K562 (cell line): ENCODE measurements around the gene TAS2R40. TPM values are rescaled to one million over a fixed set of nuclear protein-coding genes. Genes with fewer than 3 reads are reported as not detected.

ENCODE experiments used
- ATAC-seq: fragments of 200-7000 bp; cut with Tn5 transposase; 3 replicates; pipeline ENCODE4 v1.9.1; 2020; ENCODE audit warnings: moderate library complexity
- BruUV-seq: library from RNA; stranded (reverse); fragments of 400-500 nt; replicated peaks from 2 replicates; lab custom pipeline; 2021; lab: Mats Ljungman, UMichigan
- CTCF ChIA-PET: fragments of 300-600 bp; formaldehyde crosslinking; extraction: SDS; loops from one replicate; lab custom pipeline; 2021; ENCODE audit warnings: low intra/inter-chr PET ratio; lab: Yijun Ruan, JAX
- POLR2A ChIA-PET: fragments of 300-600, 350-650 bp; sonication (Branson Sonifier 250); formaldehyde crosslinking; extraction: SDS; loops from one replicate; lab custom pipeline; 2021; ENCODE audit warnings: antibody characterized with exemption, inconsistent platforms; lab: Yijun Ruan, JAX
- DNase-seq, 4 experiments: peaks; one replicate each; pipeline versions ENCODE4 v3.0.0 to v3.0.0-alpha.2; 2011 to 2018; ENCODE audit warnings: low spot score in 3 of 4, mixed read lengths in 3 of 4; ENCODE audit errors: extremely low read depth in 1 of 4
- FAIRE-seq: peaks from 2 replicates; lab custom pipeline; 2011; peaks lifted over from hg19 to GRCh38; lab: Jason Lieb, UNC
- H2AFZ ChIP-seq: 2 replicates; pipeline ENCODE4 v1.6.0; 2011; ENCODE audit warnings: low read depth, low read length, control low read depth, inconsistent platforms
- H3K27ac ChIP-seq: fragments of 200-600 bp; 3 replicates; pipeline ENCODE4 v1.8.0; 2011; ENCODE audit warnings: low read depth, mild to moderate bottlenecking, control low read depth, inconsistent platforms, low read length, moderate library complexity, mixed read lengths; ENCODE audit errors: extremely low read depth
- H3K27me3 ChIP-seq, 2 experiments: fragments of 300-600 bp in 1 of 2; 2 replicates in 1 of 2; 3 replicates in 1 of 2; pipeline versions ENCODE4 v1.6.0 to v1.8.0; 2011; ENCODE audit warnings: inconsistent platforms in 2 of 2, low read length in 2 of 2, mild to moderate bottlenecking in 1 of 2, mixed read lengths in 1 of 2, moderate library complexity in 1 of 2; ENCODE audit not compliant: control insufficient read depth in 2 of 2, insufficient read depth in 2 of 2
- H3K36me3 ChIP-seq: fragments of 300-600 bp; 3 replicates; pipeline ENCODE4 v1.8.0; 2011; ENCODE audit warnings: mild to moderate bottlenecking, low read length, inconsistent platforms; ENCODE audit not compliant: control insufficient read depth, insufficient read depth
- H3K4me1 ChIP-seq, 2 experiments: fragments of 200-600 bp in 1 of 2; replicated peaks in 1 of 2; 2 replicates in 1 of 2; 3 replicates in 1 of 2; pipeline versions ENCODE4 v1.5.1 to v1.8.0; 2011; ENCODE audit warnings: inconsistent platforms in 2 of 2, low read length in 2 of 2, mild to moderate bottlenecking in 1 of 2, mixed read lengths in 1 of 2, moderate library complexity in 1 of 2; ENCODE audit not compliant: control insufficient read depth in 2 of 2, insufficient read depth in 2 of 2
- H3K4me2 ChIP-seq: 2 replicates; pipeline ENCODE4 v1.6.1; 2011; ENCODE audit warnings: low read length, control low read depth, inconsistent platforms, mixed read lengths; ENCODE audit not compliant: insufficient read depth
- H3K4me3 ChIP-seq: fragments of 200-600 bp; sonication (generic), shearing (Covaris generic); 2 replicates; pipeline ENCODE4 v1.5.1; 2016; ENCODE audit warnings: control low read depth, inconsistent platforms
- H3K79me2 ChIP-seq: fragments of 200-600 bp; 3 replicates; pipeline ENCODE4 v1.8.0; 2011; ENCODE audit warnings: low read length, inconsistent platforms; ENCODE audit not compliant: control insufficient read depth, insufficient read depth
- H3K9ac ChIP-seq, 2 experiments: 2 replicates each; pipeline versions ENCODE4 v1.6.0 to v1.6.1; 2011; ENCODE audit warnings: low read depth in 2 of 2, low read length in 2 of 2, control low read depth in 1 of 2, inconsistent platforms in 1 of 2, mild to moderate bottlenecking in 1 of 2, mixed read lengths in 1 of 2; ENCODE audit not compliant: insufficient read depth in 1 of 2
- H3K9me1 ChIP-seq: one replicate; pipeline ENCODE4 v1.6.0; 2011; ENCODE audit warnings: inconsistent platforms, mild to moderate bottlenecking, low read length, moderate library complexity; ENCODE audit not compliant: control insufficient read depth, insufficient read depth
- H3K9me3 ChIP-seq: replicated peaks from 2 replicates; pipeline ENCODE4 v1.5.1; 2011; ENCODE audit warnings: low read depth, low read length, inconsistent platforms; ENCODE audit not compliant: control insufficient read depth, insufficient read depth
- H4K20me1 ChIP-seq: replicated peaks from 2 replicates; pipeline ENCODE4 v1.6.1; 2011; ENCODE audit warnings: low read length, inconsistent platforms, mixed read lengths; ENCODE audit not compliant: control insufficient read depth, insufficient read depth
- EP400 ChIP-seq: fragments of 450-650 bp; IDR thresholded peaks from 2 replicates; pipeline ENCODE4 v1.6.1; 2017; ENCODE audit warnings: antibody characterized with exemption, mild to moderate bottlenecking, moderate library complexity
- NCOA4 ChIP-seq: fragments of 450-650 bp; IDR thresholded peaks from 2 replicates; pipeline ENCODE4 v1.6.1; 2018; ENCODE audit warnings: mild to moderate bottlenecking; ENCODE audit not compliant: partially characterized antibody
- PBX2 ChIP-seq, 2 experiments: IDR thresholded peaks in 1 of 2; conservative IDR thresholded peaks in 1 of 2; 2 replicates each; pipeline ENCODE4 v1.6.1; 2016; ENCODE audit warnings: low read depth in 2 of 2, mild to moderate bottlenecking in 1 of 2, missing compliant biosample characterization in 1 of 2, missing genetic modification characterization in 1 of 2, moderate library complexity in 1 of 2
- PHB ChIP-seq: fragments of 250-450 bp; sonication (Bioruptor Pico); IDR thresholded peaks from 2 replicates; pipeline ENCODE4 v1.5.0; 2021
- RNF219 ChIP-seq: fragments of 250-450 bp; sonication (Bioruptor Pico); IDR thresholded peaks from 2 replicates; pipeline ENCODE4 v1.5.0; 2022; ENCODE audit warnings: mild to moderate bottlenecking
- SRSF3 ChIP-seq: fragments of 200-400 bp; formaldehyde crosslinking; IDR thresholded peaks from 2 replicates; pipeline ENCODE4 v1.6.1; 2016; ENCODE audit warnings: mild to moderate bottlenecking, low read length, moderate library complexity; ENCODE audit not compliant: insufficient read depth
- TCF3 ChIP-seq: sonication (generic); formaldehyde crosslinking; IDR thresholded peaks from 2 replicates; pipeline ENCODE4 v1.4.0; 2020; ENCODE audit warnings: mild to moderate bottlenecking, missing genetic modification reagents
- TRIM24 ChIP-seq, 2 experiments: fragments of 450-650 bp; IDR thresholded peaks; 2 replicates each; pipeline ENCODE4 v1.6.1; 2016
- ZC3H4 ChIP-seq: sonication (generic); formaldehyde crosslinking; IDR thresholded peaks from 2 replicates; pipeline ENCODE4 v1.9.0; 2021; ENCODE audit warnings: missing genetic modification reagents, borderline replicate concordance
- WGBS: fragments of 100-300 bp; shearing (Covaris generic); methylation state at CpG from one replicate; pipeline ENCODE4 v1.1.6; 2016; ENCODE audit warnings: low coverage, mixed read lengths; ENCODE audit not compliant: insufficient coverage; ENCODE audit errors: missing lambda C conversion rate; 5-methylcytosine and 5-hydroxymethylcytosine counted together
- in situ Hi-C: fragments of 300-500 bp; cut with MboI; formaldehyde crosslinking; loops from 4 replicates; pipeline ENCODE4 v1.15.0; 2018; ENCODE audit warnings: inconsistent platforms, mixed read lengths
- intact Hi-C: fragments of 100-400 bp; cut with micrococcal nuclease; formaldehyde crosslinking; loops from 2 replicates; pipeline ENCODE4 v1.14.2; 2022
- polyA plus RNA-seq, 8 experiments: library from polyadenylated mRNA; depleted of rRNA in 4 of 8; stranded (reverse) in 5 of 8; unstranded in 3 of 8; fragments of >200 nt; fragmentation: Nextera tagmentation in 2 of 8; fragmentation: Illumina TruSeq in 1 of 8; extraction: Ambion mirVana in 2 of 8; extraction: Trizol in 1 of 8; gene quantifications; 2 replicates each; pipeline versions ENCODE4 v1.2.1 to v1.2.3, GENCODE V29; 2011 to 2014; ENCODE audit warnings: inconsistent platforms in 1 of 8, missing spikeins in 1 of 8
- total RNA-seq, 7 experiments: library from RNA; depleted of rRNA in 6 of 7; stranded (reverse); fragments of >200 nt in 6 of 7; fragmentation: Illumina TruSeq in 2 of 7; extraction: Trizol in 2 of 7; gene quantifications; 2 replicates each; pipeline versions ENCODE4 v1.2.1 to v1.2.3, GENCODE V29; 2011 to 2021; ENCODE audit warnings: low replicate concordance in 1 of 7

TAS2R40 gene
- total and polyA plus RNA-seq, 9 of the 15 experiments (the other 6 are each of a cell fraction or from before 2014, with no cell fraction given), result not detected

GRCh38 chr7:143188994-143189393 lies 32.8 kb upstream of the TAS2R40 start:
- DNase-seq, result no peak
- no peak overlapping the region for H3K27ac ChIP-seq
- H3K9me3 ChIP-seq, result no peaks in the 10 kb centered on the region
- CTCF ChIA-PET, result no interaction called here
- intact Hi-C loops, result no loop called here
- H3K79me2 ChIP-seq, result no peaks in the 10 kb centered on the region
- H3K36me3 ChIP-seq, result no peaks in the 10 kb centered on the region
- H3K9me1 ChIP-seq, result no peaks in the 10 kb centered on the region
- no peak overlapping the region for H3K4me2 ChIP-seq
- H3K27me3 ChIP-seq, result peaks cover 0 to 9% of the 10 kb centered on the region in 2 experiments; a peak in 2 of 5 replicates
- POLR2A ChIA-PET, result interaction anchor here (0.7 kb wide), 2 partner anchors 20 to 1208 kb away, joined by 3 to 4 read pairs; no protein-coding TSS in a partner anchor
- no peak overlapping the region for H2AFZ ChIP-seq
- H4K20me1 ChIP-seq, result no peaks in the 10 kb centered on the region
- no peak for ATAC-seq
- under 1% methylated on average over 6 of the region's 6 CpGs for WGBS
- no peak overlapping the region for H3K9ac ChIP-seq
- no peak overlapping the region for H3K4me3 ChIP-seq
- no peaks in the 10 kb centered on the region for H3K4me1 ChIP-seq
- FAIRE-seq, result no peak
- TF ChIP-seq ZC3H4 (CRISPR knock-in tag) (no peak), PHB (CRISPR knock-in tag) (no peak), EP400 (no peak), TRIM24 (IDR thresholded peaks at IDR 0.05) (no peak), RNF219 (CRISPR knock-in tag) (no peak), NCOA4 (no peak), PBX2 (CRISPR knock-in tag; IDR thresholded peaks at IDR 0.05; ENCODE audit: low read depth) (no peak), PBX2 (tag; conservative IDR thresholded peaks at IDR 0.05; ENCODE audit: low read depth) (no peak), SRSF3 (no peak), TCF3 (no peak)
- TF ChIP-seq, all 486 proteins: peak for 0
- no TSS peak for BruUV-seq
- in situ Hi-C loops, result no loop called here
